Measurements from ENCODE around the gene PAWR. TPM values are rescaled to one million over a fixed set of nuclear protein-coding genes. Genes with fewer than 3 reads are reported as not detected.
"Not testable (repeated sequence)": the region's sequence is repeated elsewhere in the genome, so short reads cannot be mapped to it uniquely, and the experiment has no call there.

PAWR gene
- polyA plus RNA-seq, 1 experiment = 10.5 TPM

DNA sequence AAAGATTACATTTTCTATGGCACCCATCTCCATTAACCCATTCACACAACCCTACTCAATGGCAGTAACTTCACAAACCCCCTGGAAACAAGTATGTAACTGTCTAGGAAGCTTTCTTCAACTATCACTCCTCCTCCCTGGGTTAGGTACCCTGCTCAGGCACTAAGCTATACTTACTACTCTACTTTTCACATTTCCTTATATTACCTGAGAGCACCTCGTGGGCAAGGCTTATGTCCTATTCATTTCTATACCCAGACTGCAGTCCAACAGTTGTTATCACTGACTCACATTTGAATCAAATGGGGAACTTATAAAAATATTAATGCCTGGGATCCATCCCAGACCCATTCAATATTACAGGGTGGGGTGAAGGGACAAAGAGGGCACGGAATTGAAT is 4.6 kb downstream of the PAWR start:
- CTCF ChIA-PET = no interaction called here
- no peak overlapping the region for H3K4me3 ChIP-seq (ENCODE audit: low read depth, low read length)

DNA sequence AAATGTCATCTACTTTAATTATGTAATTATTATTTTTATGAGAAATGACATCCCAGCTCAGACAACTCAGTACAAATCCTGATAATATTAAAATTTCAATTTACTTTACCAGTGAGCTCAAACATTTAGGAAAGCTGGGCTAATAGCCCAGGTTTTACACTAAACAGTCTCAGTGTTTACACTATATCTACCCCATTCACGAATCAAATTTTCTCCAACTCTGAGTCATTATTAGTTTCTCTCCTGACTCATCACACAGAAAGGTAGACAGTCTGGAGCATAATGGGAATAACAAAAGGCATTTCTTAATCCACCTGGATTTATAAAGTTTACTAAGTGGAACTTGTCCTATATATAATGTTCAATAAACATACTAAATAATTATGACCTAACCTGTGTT is 5.7 kb downstream of the PAWR start:
- CTCF ChIA-PET = no interaction called here
- peak; percentile 29 for DNase-seq (ENCODE audit: low read depth)
- no peaks in the 10 kb centered on the region for H3K36me3 ChIP-seq (ENCODE audit: control insufficient read depth, insufficient read depth, low read length)
- TF ChIP-seq CTCF (IDR thresholded peaks at IDR 0.05; ENCODE audit: insufficient read depth, low read depth, low read length) = no peak
- POLR2A ChIA-PET = no interaction called here
- H3K4me3 ChIP-seq (ENCODE audit: low read depth, low read length) = no peak overlapping the region
- no peaks in the 10 kb centered on the region for H3K27me3 ChIP-seq (ENCODE audit: control insufficient read depth, insufficient read depth, low read length)

More for the DNA sequence above, 4.6 kb downstream of the PAWR start:
- Histone ChIP-seq H3K36me3 (ENCODE audit: control insufficient read depth, insufficient read depth, low read length) (no peaks in the 10 kb centered on the region), H3K27me3 (ENCODE audit: control insufficient read depth, insufficient read depth, low read length) (no peaks in the 10 kb centered on the region)
- POLR2A ChIA-PET = no interaction called here
- DNase-seq (ENCODE audit: low read depth) = no peak
- TF ChIP-seq CTCF (IDR thresholded peaks at IDR 0.05; ENCODE audit: insufficient read depth, low read depth, low read length) = no peak

DNA sequence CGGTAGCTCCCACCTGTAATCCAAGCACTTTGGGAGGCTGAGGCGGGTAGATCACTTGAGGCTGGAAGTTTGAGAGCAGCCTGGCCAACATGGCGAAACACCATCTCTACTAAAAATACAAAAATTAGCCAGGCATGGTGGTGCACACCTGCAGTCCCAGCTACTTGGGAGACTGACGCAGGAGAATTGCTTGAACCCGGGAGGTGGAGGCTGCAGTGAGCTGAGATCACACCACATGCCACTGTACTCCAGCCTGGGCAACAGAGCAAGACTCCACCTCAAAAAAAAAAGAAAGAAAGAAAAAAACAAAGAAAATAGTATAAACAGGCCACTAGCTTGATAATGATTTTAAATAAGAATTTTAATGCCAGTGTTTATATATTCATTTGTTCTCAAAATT is 6.4 kb downstream of the PAWR start:
- POLR2A ChIA-PET; H3K27me3 ChIP-seq (ENCODE audit: control insufficient read depth, insufficient read depth, low read length); H3K36me3 ChIP-seq (ENCODE audit: control insufficient read depth, insufficient read depth, low read length); H3K4me3 ChIP-seq (ENCODE audit: low read depth, low read length); CTCF ChIA-PET; DNase-seq (ENCODE audit: low read depth): not testable (repeated sequence)

DNA sequence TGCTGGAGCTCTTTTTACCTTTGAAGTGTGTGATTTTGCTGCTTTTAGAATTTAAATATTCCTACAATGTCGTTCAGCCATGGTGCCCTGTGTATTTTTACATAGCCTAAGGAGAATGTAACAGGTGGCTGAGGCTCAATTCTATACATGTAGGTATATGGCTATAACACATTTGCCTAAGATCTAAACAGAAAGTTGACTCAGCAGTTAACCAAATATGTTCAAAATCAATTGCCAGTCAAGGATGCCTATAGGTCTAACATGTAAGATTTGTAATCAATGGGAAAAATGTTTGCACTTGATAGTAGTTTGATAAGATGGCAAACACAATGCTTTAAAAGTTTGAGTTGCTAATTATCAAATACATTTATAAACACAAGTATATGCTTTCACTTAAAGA is 8.2 kb downstream of the PAWR start:
- Histone ChIP-seq H3K4me3 (ENCODE audit: low read depth, low read length) (no peak overlapping the region), H3K36me3 (ENCODE audit: control insufficient read depth, insufficient read depth, low read length) (no peaks in the 10 kb centered on the region), H3K27me3 (ENCODE audit: control insufficient read depth, insufficient read depth, low read length) (no peaks in the 10 kb centered on the region)
- DNase-seq (ENCODE audit: low read depth) = no peak
- TF ChIP-seq CTCF (IDR thresholded peaks at IDR 0.05; ENCODE audit: insufficient read depth, low read depth, low read length) = no peak
- POLR2A ChIA-PET = no interaction called here
- CTCF ChIA-PET = no interaction called here

- DNase-seq (ENCODE audit: low read depth) = no peak
- TF ChIP-seq CTCF (IDR thresholded peaks at IDR 0.05; ENCODE audit: insufficient read depth, low read depth, low read length) = no peak
- Histone ChIP-seq H3K4me3 (ENCODE audit: low read depth, low read length) (no peak overlapping the region), H3K27me3 (ENCODE audit: control insufficient read depth, insufficient read depth, low read length) (no peaks in the 10 kb centered on the region), H3K36me3 (ENCODE audit: control insufficient read depth, insufficient read depth, low read length) (no peaks in the 10 kb centered on the region)
- POLR2A ChIA-PET = no interaction called here
- CTCF ChIA-PET = no interaction called here
These were observed 9.7 kb downstream of the PAWR start for GRCh38 chr12:79681008-79681590.

DNA sequence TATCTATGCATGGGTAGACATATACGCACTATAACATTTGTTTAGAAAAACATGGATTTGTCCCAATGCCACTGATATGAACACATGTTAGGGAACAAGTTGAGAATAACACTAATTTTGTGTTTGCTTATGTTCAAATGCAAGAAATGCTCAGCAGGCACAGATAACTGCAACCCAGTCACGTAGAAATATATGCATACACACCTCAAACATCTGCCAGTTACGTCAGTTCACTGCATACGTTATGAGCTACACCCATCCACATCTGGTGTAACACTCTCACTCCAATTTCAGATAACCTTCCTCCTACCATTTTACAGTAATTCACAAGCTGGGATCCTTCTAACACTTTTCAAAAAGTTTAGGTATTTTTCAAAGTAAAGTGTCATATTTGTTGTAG is 10.7 kb downstream of the PAWR start:
- no peak for DNase-seq (ENCODE audit: low read depth)
- no peak overlapping the region for H3K4me3 ChIP-seq (ENCODE audit: low read depth, low read length)
- ChIA-PET CTCF (no interaction called here), POLR2A (no interaction called here)
- no peaks in the 10 kb centered on the region for H3K36me3 ChIP-seq (ENCODE audit: control insufficient read depth, insufficient read depth, low read length)
- TF ChIP-seq CTCF (IDR thresholded peaks at IDR 0.05; ENCODE audit: insufficient read depth, low read depth, low read length) = no peak
- H3K27me3 ChIP-seq (ENCODE audit: control insufficient read depth, insufficient read depth, low read length) = no peaks in the 10 kb centered on the region

Measured in BJ (cell line).